Right lobe of liver (tissue), 6 donors: Measurements from ENCODE around the gene GRAMD1C. TPM values are rescaled to one million over a fixed set of nuclear protein-coding genes. Genes with fewer than 3 reads are reported as not detected.

Experiments
- ATAC-seq, 4 donors: fragments of 200-7000 bp; cut with Tn5 transposase; one replicate each; pipeline ENCODE4 v1.9.1; 2020; ENCODE audit warnings: mild to moderate bottlenecking in 4 of 4, moderate library complexity in 4 of 4
- DNase-seq, 3 donors: peaks; one replicate each; pipeline ENCODE4 v3.0.0-alpha.2; 2020
- H3K27ac ChIP-seq, 3 donors: fragments of 200-600 bp; one replicate each; pipeline ENCODE4 v1.8.0; 2022
- H3K27me3 ChIP-seq, 2 donors: fragments of 200-600 bp; one replicate each; pipeline ENCODE4 v1.8.0; 2022
- H3K36me3 ChIP-seq, 4 donors: fragments of 200-600 bp; sonication (generic) in 1 of 4; one replicate each; pipeline versions ENCODE4 v1.5.1 to v1.8.0; 2017 to 2022; ENCODE audit warnings: control low read depth in 1 of 4
- H3K4me1 ChIP-seq, 4 donors: fragments of 200-600 bp; sonication (generic) in 1 of 4; one replicate each; pipeline versions ENCODE4 v1.5.1 to v1.8.0; 2017 to 2022; ENCODE audit warnings: control low read depth in 1 of 4
- H3K4me3 ChIP-seq, 3 donors: fragments of 200-600 bp; one replicate each; pipeline ENCODE4 v1.8.0; 2022
- H3K9me3 ChIP-seq, 4 donors: fragments of 200-600 bp; sonication (generic) in 1 of 4; one replicate each; pipeline versions ENCODE4 v1.5.1 to v1.8.0; 2017 to 2022; ENCODE audit warnings: control low read depth in 1 of 4
- POLR2A ChIP-seq: fragments of 450-650 bp; IDR thresholded peaks from one replicate; pipeline ENCODE4 v1.6.1; 2017; ENCODE audit warnings: antibody characterized with exemption, mild to moderate bottlenecking
- whole genome bisulfite sequencing: methylation state at CpG from one replicate; pipeline ENCODE4 v1.1.6; 2018; ENCODE audit warnings: low coverage, low lambda C conversion rate; ENCODE audit not compliant: insufficient coverage; ENCODE audit errors: missing lambda C conversion rate; 5-methylcytosine and 5-hydroxymethylcytosine counted together
- intact Hi-C, 2 donors: fragments of 100-400 bp; cut with DNase I; formaldehyde crosslinking; loops; one replicate each; pipeline versions ENCODE4 v1.11.2 to v1.14.1; 2022
- total RNA-seq, 6 experiments: library from RNA; depleted of rRNA in 2 of 6; stranded (reverse); fragments of >200 nt in 2 of 6; fragmentation: NEBNext Ultra II Directional in 3 of 6; extraction: Animal tissue kit (Norgen Biotek cat#: 25700) in 3 of 6; gene quantifications; one replicate each; pipeline versions ENCODE4 v1.1.0 to v1.2.4, GENCODE V29; 2016 to 2023
- TF ChIP-seq, protein P1 (sequence below), 4 donors: fragments of 200-600 bp in 3 of 4; fragments of 450-650 bp in 1 of 4; IDR thresholded peaks; one replicate each; pipeline versions ENCODE4 v1.5.1 to v1.8.0; 2016 to 2022; ENCODE audit warnings: antibody characterized with exemption in 4 of 4, mild to moderate bottlenecking in 2 of 4
- donor health status: DM: no; HTN: yes; CAD: no.
- donor health status: DM: no; HTN: no; CAD: no.
- donor health status: DM: no; HTN: no; CAD: no.
- donor health status: DM: no; HTN: yes; CAD: no.
- donor health status: DM: no; HTN: yes; CAD: no.

The GRAMD1C gene
- total RNA-seq, 6 experiments from 2014 or later: 7.6 to 16.9 (median 11.1) TPM

DNA sequence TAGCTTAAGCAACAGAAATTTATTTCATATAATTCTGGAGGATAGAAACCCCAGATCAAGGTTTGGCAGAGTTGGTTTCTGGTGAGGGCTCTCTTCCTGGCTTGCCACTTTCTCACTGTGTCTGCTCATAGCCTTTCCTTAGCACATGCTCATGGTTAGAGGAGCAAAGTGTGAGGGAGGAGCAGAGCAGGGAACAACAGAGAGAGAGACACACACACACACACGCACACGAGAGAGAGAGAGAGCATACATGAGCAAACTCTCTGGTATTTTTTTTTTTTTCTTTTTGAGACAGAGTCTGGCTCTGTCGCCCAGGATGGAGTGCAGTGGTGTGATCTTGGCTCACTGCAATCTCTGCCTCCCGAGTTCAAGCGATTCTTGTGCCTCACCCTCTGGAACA is 72.4 kb downstream of the GRAMD1C start:
- no peak overlapping the region for H3K4me3 ChIP-seq
- H3K27me3 ChIP-seq: no peaks in the 10 kb centered on the region
- H3K9me3 ChIP-seq: no peaks in the 10 kb centered on the region
- TF ChIP-seq, protein P1, sequence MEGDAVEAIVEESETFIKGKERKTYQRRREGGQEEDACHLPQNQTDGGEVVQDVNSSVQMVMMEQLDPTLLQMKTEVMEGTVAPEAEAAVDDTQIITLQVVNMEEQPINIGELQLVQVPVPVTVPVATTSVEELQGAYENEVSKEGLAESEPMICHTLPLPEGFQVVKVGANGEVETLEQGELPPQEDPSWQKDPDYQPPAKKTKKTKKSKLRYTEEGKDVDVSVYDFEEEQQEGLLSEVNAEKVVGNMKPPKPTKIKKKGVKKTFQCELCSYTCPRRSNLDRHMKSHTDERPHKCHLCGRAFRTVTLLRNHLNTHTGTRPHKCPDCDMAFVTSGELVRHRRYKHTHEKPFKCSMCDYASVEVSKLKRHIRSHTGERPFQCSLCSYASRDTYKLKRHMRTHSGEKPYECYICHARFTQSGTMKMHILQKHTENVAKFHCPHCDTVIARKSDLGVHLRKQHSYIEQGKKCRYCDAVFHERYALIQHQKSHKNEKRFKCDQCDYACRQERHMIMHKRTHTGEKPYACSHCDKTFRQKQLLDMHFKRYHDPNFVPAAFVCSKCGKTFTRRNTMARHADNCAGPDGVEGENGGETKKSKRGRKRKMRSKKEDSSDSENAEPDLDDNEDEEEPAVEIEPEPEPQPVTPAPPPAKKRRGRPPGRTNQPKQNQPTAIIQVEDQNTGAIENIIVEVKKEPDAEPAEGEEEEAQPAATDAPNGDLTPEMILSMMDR (IDR thresholded peaks at IDR 0.05): no peak
- TF ChIP-seq POLR2A: no peak
- 85% methylated on average over 2 of the region's 5 CpGs for WGBS
- no peak for ATAC-seq
- DNase-seq: no peak
- H3K27ac ChIP-seq: no peak overlapping the region
- intact Hi-C loops: no loop called here
- H3K36me3 ChIP-seq: peaks cover 0 to 7% (median 0%) of the 10 kb centered on the region in 4 donors
- peaks cover 0 to 6% (median 0%) of the 10 kb centered on the region in 4 donors for H3K4me1 ChIP-seq

DNA sequence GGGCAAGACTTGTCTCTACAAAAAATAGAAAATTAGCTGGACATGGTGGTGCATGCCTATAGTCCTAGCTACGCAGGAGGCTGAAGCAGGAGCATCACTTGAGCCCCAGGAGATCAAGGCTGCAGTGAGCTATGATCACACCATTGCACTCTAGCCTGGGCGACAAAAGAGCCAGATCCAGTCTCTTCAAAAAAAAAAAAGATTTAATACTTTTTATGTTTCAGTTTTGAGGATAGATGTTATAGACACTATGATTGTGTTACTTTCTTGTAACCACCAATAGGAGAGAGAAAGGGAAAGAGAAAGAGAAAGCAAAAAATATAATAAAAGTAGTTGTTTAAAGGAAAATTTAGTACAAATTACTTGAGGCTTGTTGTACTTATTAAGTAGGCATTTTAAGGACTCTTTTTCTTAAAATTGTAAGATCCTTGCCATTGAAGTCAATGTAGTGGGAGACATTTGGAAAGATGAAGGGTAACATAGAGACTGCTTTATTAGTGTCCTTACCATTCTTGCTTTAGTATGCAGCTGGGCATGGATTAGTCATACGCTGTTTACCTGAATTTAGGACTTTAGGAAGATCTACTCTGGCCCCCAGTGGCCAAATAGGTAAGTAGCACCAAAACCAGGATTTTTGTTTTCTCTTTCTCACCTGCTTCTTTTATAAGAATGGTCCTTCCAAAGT is 74.1 kb downstream of the GRAMD1C start:
- Histone ChIP-seq H3K4me1 (peaks cover 0 to 6% (median 0%) of the 10 kb centered on the region in 4 donors), H3K27ac (peak overlapping the region in 2 of 3 donors; percentile 33 to 68), H3K9me3 (no peaks in the 10 kb centered on the region), H3K36me3 (peaks cover 0 to 11% (median 0%) of the 10 kb centered on the region in 4 donors), H3K27me3 (no peaks in the 10 kb centered on the region), H3K4me3 (no peak overlapping the region)
- intact Hi-C loops: no loop called here
- 64% methylated on average over 3 of the region's 3 CpGs for WGBS
- ATAC-seq (peak; percentile 99 to 100 (median 100)), DNase-seq (peak in 1 of 3 donors; percentile 52)
- TF ChIP-seq POLR2A: no peak
- TF ChIP-seq, protein P1 (IDR thresholded peaks at IDR 0.05): peak; percentile 60 to 93 (median 69)

DNA sequence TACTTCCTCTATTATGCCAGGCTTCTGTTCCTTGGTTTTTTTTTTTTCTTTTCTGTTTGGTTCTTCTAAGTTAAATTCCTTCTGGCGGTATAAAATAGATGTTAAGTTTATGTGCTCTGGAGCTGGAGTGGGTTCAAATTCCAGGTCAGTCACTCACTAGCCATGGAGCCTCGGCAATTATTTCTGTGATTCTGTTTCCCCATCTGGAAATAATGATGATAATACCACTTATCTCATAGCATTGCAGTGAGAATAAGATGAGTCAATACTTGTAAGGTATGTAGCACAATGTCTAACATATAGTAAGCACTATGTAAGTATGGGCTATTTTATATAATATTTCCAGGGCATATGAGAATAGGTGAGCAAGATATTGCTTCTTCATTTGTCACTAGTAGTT is 76.1 kb downstream of the GRAMD1C start:
- Histone ChIP-seq H3K4me1 (peaks cover 0 to 6% (median 0%) of the 10 kb centered on the region in 4 donors), H3K4me3 (no peak overlapping the region), H3K9me3 (no peaks in the 10 kb centered on the region), H3K36me3 (peaks cover 0 to 7% (median 0%) of the 10 kb centered on the region in 4 donors), H3K27ac (no peak overlapping the region), H3K27me3 (no peaks in the 10 kb centered on the region)
- 36% methylated on average over 2 of the region's 2 CpGs for WGBS
- intact Hi-C loops: no loop called here
- no peak for ATAC-seq
- no peak for TF ChIP-seq POLR2A
- DNase-seq: no peak

DNA sequence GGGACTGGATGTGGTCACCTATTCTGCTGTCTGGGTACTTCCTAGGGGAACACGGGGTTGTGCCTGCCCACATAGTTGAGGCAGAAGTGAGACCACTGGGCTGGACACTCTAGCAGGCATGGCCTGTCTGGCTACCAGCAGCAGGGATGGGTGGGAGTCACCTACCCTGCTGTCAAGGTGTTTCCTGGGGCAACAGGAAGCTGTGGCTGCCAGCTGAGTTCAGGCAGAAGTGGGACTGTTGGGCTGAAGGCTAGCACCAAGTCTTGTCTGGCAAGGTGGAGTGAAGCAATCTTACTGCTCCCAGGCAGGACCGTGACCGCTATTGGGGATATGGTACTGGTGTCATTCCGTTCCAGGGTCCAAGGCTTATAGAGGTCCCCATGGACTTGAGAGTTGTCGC is 89.0 kb downstream of the GRAMD1C start:
- WGBS: no CpG with 5 or more reads among the region's 5 CpGs
- Histone ChIP-seq H3K36me3 (peaks cover 0 to 6% (median 0%) of the 10 kb centered on the region in 4 donors), H3K4me1 (no peaks in the 10 kb centered on the region), H3K4me3 (no peak overlapping the region), H3K9me3 (peaks cover 0 to 4% (median 0%) of the 10 kb centered on the region in 4 donors), H3K27me3 (no peaks in the 10 kb centered on the region), H3K27ac (no peak overlapping the region)
- TF ChIP-seq, protein P1 (IDR thresholded peaks at IDR 0.05): no peak
- TF ChIP-seq POLR2A: no peak
- ATAC-seq: peak in 1 of 4 donors; percentile 12
- intact Hi-C loops: no loop called here
- DNase-seq: no peak

DNA sequence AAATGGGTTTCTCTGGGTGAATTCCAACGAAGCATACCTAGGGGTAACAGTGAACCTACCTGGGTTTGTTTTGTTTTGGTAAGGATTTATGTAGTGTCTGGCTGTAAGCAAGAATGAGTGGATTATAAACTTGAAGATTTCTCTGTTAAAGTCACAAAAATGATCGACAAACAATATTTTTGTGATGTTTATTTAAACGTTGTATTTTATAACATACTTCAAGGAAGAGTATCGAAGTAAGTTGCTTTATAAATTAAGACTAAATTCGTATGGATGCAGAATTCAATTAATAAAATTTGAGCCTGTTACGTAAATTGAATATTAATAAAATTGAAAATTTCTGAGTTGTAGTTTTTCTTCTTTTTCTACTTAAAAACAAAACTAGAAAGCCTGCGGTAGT is 108.2 kb downstream of the GRAMD1C start:
- H3K27me3 ChIP-seq: no peaks in the 10 kb centered on the region
- WGBS: 64% methylated on average over 7 of the region's 7 CpGs
- no peaks in the 10 kb centered on the region for H3K9me3 ChIP-seq
- intact Hi-C loops: no loop called here
- peak overlapping the region in 1 of 3 donors; percentile 74 for H3K27ac ChIP-seq
- TF ChIP-seq POLR2A: no peak
- TF ChIP-seq, protein P1 (IDR thresholded peaks at IDR 0.05): no peak
- peaks cover 0 to 3% (median 0%) of the 10 kb centered on the region in 4 donors for H3K4me1 ChIP-seq
- peak overlapping the region; percentile 45 to 88 (median 87) for H3K4me3 ChIP-seq
- DNase-seq (no peak), ATAC-seq (no peak)
- H3K36me3 ChIP-seq: no peaks in the 10 kb centered on the region
